ENCODE results near the gene BLTP3B.

The BLTP3B gene

GRCh38 chr12:100163416-100164152 lies 20.9 kb upstream of the BLTP3B start:
- DNase-seq (ENCODE audit: extremely low spot score, insufficient read length, low read depth) (no peak), FAIRE-seq (peak; percentile 74)

- DNase-seq (ENCODE audit: extremely low spot score, insufficient read length, low read depth) (no peak), FAIRE-seq (no peak)
These were observed 16.9 kb upstream of the BLTP3B start for GRCh38 chr12:100159391-100160104.

- FAIRE-seq, result no peak
- no peak for DNase-seq (ENCODE audit: extremely low spot score, insufficient read length, low read depth)
These were observed 15.9 kb upstream of the BLTP3B start for GRCh38 chr12:100158535-100158934.

- FAIRE-seq (no peak), DNase-seq (ENCODE audit: extremely low spot score, insufficient read length, low read depth) (no peak)
These were observed 14.8 kb upstream of the BLTP3B start for GRCh38 chr12:100157427-100157821.

- FAIRE-seq, result no peak
- no peak for DNase-seq (ENCODE audit: extremely low spot score, insufficient read length, low read depth)
These were observed 14.2 kb upstream of the BLTP3B start for GRCh38 chr12:100156731-100157426.

- FAIRE-seq (peak; percentile 86), DNase-seq (ENCODE audit: extremely low spot score, insufficient read length, low read depth) (peak; percentile 43)
These were observed 12.0 kb upstream of the BLTP3B start for GRCh38 chr12:100154474-100155247.

- FAIRE-seq, result no peak
These were observed 10.5 kb upstream of the BLTP3B start for GRCh38 chr12:100153131-100153530.

GRCh38 chr12:100151769-100152168 lies 9.1 kb upstream of the BLTP3B start:
- no peak for DNase-seq (ENCODE audit: extremely low spot score, insufficient read length, low read depth)
- no peak for FAIRE-seq

More at GRCh38 chr12:100153131-100153530, 10.5 kb upstream of the BLTP3B start:
- no peak for DNase-seq (ENCODE audit: extremely low spot score, insufficient read length, low read depth)

GRCh38 chr12:100146252-100146651 lies 3.6 kb upstream of the BLTP3B start:
- no peak for FAIRE-seq

GRCh38 chr12:100145643-100146042 lies 3.0 kb upstream of the BLTP3B start:
- DNase-seq (ENCODE audit: extremely low spot score, insufficient read length, low read depth) (no peak), FAIRE-seq (no peak)

More at GRCh38 chr12:100146252-100146651, 3.6 kb upstream of the BLTP3B start:
- no peak for DNase-seq (ENCODE audit: extremely low spot score, insufficient read length, low read depth)

GRCh38 chr12:100141998-100142850 lies 450 bp downstream of the BLTP3B start:
- FAIRE-seq (no peak), DNase-seq (ENCODE audit: extremely low spot score, insufficient read length, low read depth) (no peak)

GRCh38 chr12:100141666-100141997 lies 1.0 kb downstream of the BLTP3B start:
- DNase-seq (ENCODE audit: extremely low spot score, insufficient read length, low read depth), result no peak
- peak; percentile 67 for FAIRE-seq

- peak; percentile 24 for FAIRE-seq
These were observed 3.9 kb downstream of the BLTP3B start for GRCh38 chr12:100138803-100139098.

GRCh38 chr12:100138048-100138802 lies 4.4 kb downstream of the BLTP3B start:
- DNase-seq (ENCODE audit: extremely low spot score, insufficient read length, low read depth) (no peak), FAIRE-seq (peak; percentile 86)

More at GRCh38 chr12:100138803-100139098, 3.9 kb downstream of the BLTP3B start:
- no peak for DNase-seq (ENCODE audit: extremely low spot score, insufficient read length, low read depth)

- FAIRE-seq, result no peak
- no peak for DNase-seq (ENCODE audit: extremely low spot score, insufficient read length, low read depth)
These were observed 9.5 kb downstream of the BLTP3B start for GRCh38 chr12:100133200-100133599.

- no peak for FAIRE-seq
- DNase-seq (ENCODE audit: extremely low spot score, insufficient read length, low read depth), result no peak
These were observed 14.2 kb downstream of the BLTP3B start for GRCh38 chr12:100128512-100128908.

GRCh38 chr12:100127766-100128511 lies 14.7 kb downstream of the BLTP3B start:
- no peak for FAIRE-seq
- no peak for DNase-seq (ENCODE audit: extremely low spot score, insufficient read length, low read depth)

Measured in GM18507 (cell line).